Kidney (tissue), 14 donors: ENCODE measurements around the gene GTF2IRD1. TPM values are rescaled to one million over a fixed set of nuclear protein-coding genes. Genes with fewer than 3 reads are reported as not detected.
A peak's percentile ranks its signal among the peaks of the same experiment; 100 is the strongest.

Source experiments
- DNase-seq, 5 donors: peaks; one replicate each; pipeline ENCODE4 v3.0.0-alpha.2; 2013 to 2020
- FAIRE-seq: peaks from 2 replicates; lab custom pipeline; 2012; peaks lifted over from hg19 to GRCh38; lab: Jason Lieb, UNC
- H3K27ac ChIP-seq, 2 donors: one replicate each; pipeline ENCODE4 v1.7.0; 2013; ENCODE audit warnings: low read depth in 2 of 2, low read length in 2 of 2, inconsistent platforms in 1 of 2
- H3K27me3 ChIP-seq: one replicate; pipeline ENCODE4 v1.7.1; 2013; ENCODE audit warnings: low read length, inconsistent platforms; ENCODE audit not compliant: control insufficient read depth, insufficient read depth
- H3K36me3 ChIP-seq, 3 donors: one replicate each; pipeline versions ENCODE4 v1.7.0 to v1.7.1; 2013; ENCODE audit warnings: low read length in 3 of 3, control low read depth in 1 of 3, inconsistent platforms in 1 of 3; ENCODE audit not compliant: insufficient read depth in 3 of 3, control insufficient read depth in 2 of 3
- H3K4me1 ChIP-seq, 3 donors: one replicate each; pipeline versions ENCODE4 v1.7.0 to v1.7.1; 2013; ENCODE audit warnings: low read length in 3 of 3, inconsistent platforms in 1 of 3, low read depth in 1 of 3; ENCODE audit not compliant: control insufficient read depth in 2 of 3, insufficient read depth in 2 of 3
- H3K4me3 ChIP-seq, 3 donors: one replicate each; pipeline versions ENCODE4 v1.7.0 to v1.8.1; 2013; ENCODE audit warnings: low read length in 3 of 3, control low read depth in 1 of 3, inconsistent platforms in 1 of 3
- H3K9ac ChIP-seq, 3 donors: one replicate each; pipeline versions ENCODE4 v1.7.0 to v1.7.1; 2013; ENCODE audit warnings: low read length in 3 of 3, control low read depth in 1 of 3, inconsistent platforms in 1 of 3
- H3K9me3 ChIP-seq, 3 donors: one replicate each; pipeline versions ENCODE4 v1.7.0 to v1.7.1; 2013; ENCODE audit warnings: low read length in 3 of 3, control low read depth in 1 of 3, inconsistent platforms in 1 of 3; ENCODE audit not compliant: control insufficient read depth in 2 of 3, insufficient read depth in 1 of 3
- CTCF ChIP-seq: IDR thresholded peaks from 3 replicates; pipeline ENCODE4 v1.5.1; 2012; ENCODE audit warnings: mild to moderate bottlenecking, moderate library complexity, borderline replicate concordance; ENCODE audit not compliant: insufficient read depth; ENCODE audit errors: extremely low read depth
- intact Hi-C: fragments of 100-400 bp; cut with DNase I; formaldehyde crosslinking; loops from one replicate; pipeline ENCODE4 v1.11.1; 2022
- polyA plus RNA-seq: library from polyadenylated mRNA; stranded (reverse); fragments of 350-450 nt; fragmentation: Illumina TruSeq; extraction: RNeasy Lipid Tissue Mini Kit (QIAGEN cat#74804); gene quantifications from one replicate; pipeline ENCODE4 v1.2.3, GENCODE V29; 2014; ENCODE audit warnings: low read depth, low replicate concordance; ENCODE audit not compliant: insufficient read depth
- total RNA-seq: library from RNA; stranded (reverse); fragmentation: NEBNext Ultra II Directional; extraction: Animal tissue kit (Norgen Biotek cat#: 25700); gene quantifications from one replicate; pipeline ENCODE4 v1.2.1, GENCODE V29; 2021
- donor health status: control.
- donor health status: control.
- donor health status: control.
- donor health status: control.
- donor health status: control.
- donor health status: DM: yes; HTN: yes; CAD: no.
- donor health status: Normal renal cell carcinoma (clear cell type).

The GTF2IRD1 gene
- total and polyA plus RNA-seq, 2 donors from 2014 or later, result 28.2 to 35.8 TPM

DNA sequence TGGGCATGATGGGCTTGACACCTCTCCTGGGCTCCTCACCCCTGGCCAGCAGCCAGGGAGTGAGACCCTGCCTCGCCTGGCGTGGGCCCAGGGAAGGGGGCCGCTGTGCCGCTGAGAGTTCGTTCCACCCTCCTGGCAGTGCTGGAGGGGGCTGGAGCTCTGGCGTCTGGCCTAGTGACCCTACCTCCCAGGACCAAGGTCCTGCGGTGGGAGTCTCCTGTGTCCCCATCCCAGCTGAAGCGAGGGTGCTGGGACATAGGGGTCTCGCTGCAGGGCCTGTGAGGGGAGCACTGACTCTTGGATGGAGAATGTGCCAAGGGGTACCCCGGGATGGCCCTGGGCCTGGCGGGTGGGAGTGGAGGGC is 1.2 kb downstream of the GTF2IRD1 start:
- DNase-seq (peak in 3 of 5 donors; percentile 65 to 78 (median 66)), FAIRE-seq (no peak)
- Histone ChIP-seq H3K36me3 (no peaks in the 10 kb centered on the region), H3K4me3 (peak overlapping the region; percentile 29 to 64 (median 45)), H3K9ac (peak overlapping the region in 2 of 3 donors; percentile 46 to 85), H3K27ac (peak overlapping the region; percentile 92 to 93), H3K9me3 (no peaks in the 10 kb centered on the region), H3K27me3 (no peaks in the 10 kb centered on the region), H3K4me1 (peaks cover 0 to 9% (median 0%) of the 10 kb centered on the region in 3 donors)
- intact Hi-C loops, result no loop called here
- TF ChIP-seq CTCF, result no peak

- Histone ChIP-seq H3K27ac (peak overlapping the region; percentile 92 to 93), H3K4me1 (peaks cover 0 to 9% (median 0%) of the 10 kb centered on the region in 3 donors), H3K9ac (peak overlapping the region in 2 of 3 donors; percentile 39 to 85), H3K4me3 (peak overlapping the region; percentile 13 to 64 (median 45)), H3K36me3 (no peaks in the 10 kb centered on the region), H3K9me3 (no peaks in the 10 kb centered on the region), H3K27me3 (no peaks in the 10 kb centered on the region)
- peak in 1 of 5 donors; percentile 26 for DNase-seq
- intact Hi-C loops, result no loop called here
- FAIRE-seq, result no peak
- TF ChIP-seq CTCF, result no peak
Observed at GRCh38 chr7:74455291-74455804, 1.6 kb downstream of the GTF2IRD1 start.

- TF ChIP-seq CTCF, result no peak
- peak overlapping the region in 2 of 3 donors; percentile 13 to 64 for H3K4me3 ChIP-seq
Observed at GRCh38 chr7:74455928-74456327, 2.2 kb downstream of the GTF2IRD1 start.

GRCh38 chr7:74457007-74457406 is 3.3 kb downstream of the GTF2IRD1 start:
- H3K27ac ChIP-seq, result no peak overlapping the region
- no peak overlapping the region for H3K4me3 ChIP-seq
- no peaks in the 10 kb centered on the region for H3K9me3 ChIP-seq
- FAIRE-seq (no peak), DNase-seq (no peak)
- intact Hi-C loops, result no loop called here
- peaks cover 0 to 9% (median 0%) of the 10 kb centered on the region in 3 donors for H3K4me1 ChIP-seq
- no peaks in the 10 kb centered on the region for H3K36me3 ChIP-seq
- no peak overlapping the region for H3K9ac ChIP-seq
- no peak for TF ChIP-seq CTCF
- no peaks in the 10 kb centered on the region for H3K27me3 ChIP-seq

More at GRCh38 chr7:74455928-74456327, 2.2 kb downstream of the GTF2IRD1 start:
- Histone ChIP-seq H3K4me1 (peaks cover 0 to 9% (median 0%) of the 10 kb centered on the region in 3 donors), H3K27ac (peak overlapping the region; percentile 92 to 93), H3K9me3 (no peaks in the 10 kb centered on the region), H3K9ac (peak overlapping the region in 1 of 3 donors; percentile 85), H3K27me3 (no peaks in the 10 kb centered on the region), H3K36me3 (no peaks in the 10 kb centered on the region)
- FAIRE-seq (no peak), DNase-seq (no peak)
- intact Hi-C loops, result no loop called here
